Mammary epithelial cell (primary cell): Measurements from ENCODE around the gene SYP.

Source experiments
- CTCF ChIP-seq, 2 donors: IDR thresholded peaks in 1 of 2; conservative IDR thresholded peaks in 1 of 2; 2 replicates each; pipeline ENCODE4 v1.5.1; 2011 to 2012; ENCODE audit warnings: inconsistent platforms in 2 of 2, low read length in 2 of 2, mild to moderate bottlenecking in 2 of 2, control low read depth in 1 of 2, low read depth in 1 of 2; ENCODE audit not compliant: insufficient read depth in 1 of 2; ENCODE audit errors: extremely low read depth in 1 of 2
- EZH2 ChIP-seq: IDR thresholded peaks from 2 replicates; pipeline ENCODE4 v1.6.1; 2012; ENCODE audit warnings: low read length, inconsistent platforms, borderline replicate concordance

DNA sequence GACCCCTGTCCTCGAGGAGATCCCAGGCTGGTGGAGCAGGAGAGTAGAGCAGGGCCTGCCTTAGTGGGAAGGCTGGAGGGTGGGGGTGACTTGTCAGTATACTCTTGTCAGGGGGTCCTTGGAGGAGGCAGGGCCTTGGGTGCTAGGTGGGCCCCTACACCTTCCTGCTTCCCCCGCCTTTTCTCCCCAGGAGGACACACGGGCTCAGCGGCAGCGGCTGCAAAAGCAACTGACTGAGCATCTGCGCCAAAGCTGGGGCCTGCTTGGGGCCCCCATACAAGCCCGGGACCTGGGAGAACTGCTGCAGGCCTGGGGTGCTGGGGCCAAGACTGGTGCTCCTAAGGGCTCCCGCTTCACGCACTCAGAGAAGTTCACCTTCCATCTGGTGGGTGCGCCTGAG, 46.5 kb upstream of the SYP start:
- TF ChIP-seq CTCF (conservative IDR thresholded peaks at IDR 0.05 in 1 of 2, IDR thresholded peaks at IDR 0.05 in 1 of 2; ENCODE audit: extremely low read depth in 1 of 2, insufficient read depth in 1 of 2, low read depth in 1 of 2, low read length in 2 of 2) (no peak), EZH2 (no peak)
